Embryonic facial prominence (tissue), 1 donor: Measurements from ENCODE around the gene NPAP1.
"Not testable (repeated sequence)": the region's sequence is repeated elsewhere in the genome, so short reads cannot be mapped to it uniquely, and the experiment has no call there.

Experiments
- DNase-seq: peaks from one replicate; pipeline ENCODE4 v3.0.0-alpha.2; 2016; ENCODE audit errors: extremely low spot score

NPAP1 gene

GRCh38 chr15:24675332-24676144 lies at the start of gene NPAP1:
TSS of gene NPAP1 (plus strand) at chr15:24675775. CDS start at chr15:24675868, 93 bp downstream.
- DNase-seq: no peak

GRCh38 chr15:24627443-24627842 lies 48.1 kb upstream of the NPAP1 start:
- DNase-seq: no peak

GRCh38 chr15:24633082-24633481 lies 42.5 kb upstream of the NPAP1 start:
- DNase-seq: no peak

- not testable (repeated sequence) for DNase-seq
These were observed 36.2 kb upstream of the NPAP1 start for GRCh38 chr15:24639412-24639811.

GRCh38 chr15:24645627-24646026 lies 29.9 kb upstream of the NPAP1 start:
- DNase-seq: no peak

GRCh38 chr15:24659622-24660021 lies 16.0 kb upstream of the NPAP1 start:
- no peak for DNase-seq

- no peak for DNase-seq
These were observed 12.6 kb upstream of the NPAP1 start for GRCh38 chr15:24662991-24663390.

- DNase-seq: no peak
These were observed 856 bp downstream of the NPAP1 start for GRCh38 chr15:24676431-24676830.

GRCh38 chr15:24678485-24678884 lies 2.9 kb downstream of the NPAP1 start:
- DNase-seq: no peak

- DNase-seq: no peak
These were observed 6.4 kb downstream of the NPAP1 start for GRCh38 chr15:24682002-24682401.

GRCh38 chr15:24682905-24683304 lies 7.3 kb downstream of the NPAP1 start:
- DNase-seq: not testable (repeated sequence)

- DNase-seq: no peak
These were observed 8.2 kb downstream of the NPAP1 start for GRCh38 chr15:24683736-24684135.

GRCh38 chr15:24684313-24684712 lies 8.7 kb downstream of the NPAP1 start:
- no peak for DNase-seq

GRCh38 chr15:24696201-24696600 lies 20.6 kb downstream of the NPAP1 start:
- no peak for DNase-seq

GRCh38 chr15:24696842-24697241 lies 21.3 kb downstream of the NPAP1 start:
- no peak for DNase-seq

- no peak for DNase-seq
These were observed 42.9 kb downstream of the NPAP1 start for GRCh38 chr15:24718289-24719082.

GRCh38 chr15:24729760-24730159 lies 54.2 kb downstream of the NPAP1 start:
- no peak for DNase-seq
